ENCODE measurements around the gene TEKT2. TPM values are rescaled to one million over a fixed set of nuclear protein-coding genes. Genes with fewer than 3 reads are reported as not detected.

TEKT2 gene
- total RNA-seq, 1 experiment from 2014 or later: 0.31 TPM

DNA sequence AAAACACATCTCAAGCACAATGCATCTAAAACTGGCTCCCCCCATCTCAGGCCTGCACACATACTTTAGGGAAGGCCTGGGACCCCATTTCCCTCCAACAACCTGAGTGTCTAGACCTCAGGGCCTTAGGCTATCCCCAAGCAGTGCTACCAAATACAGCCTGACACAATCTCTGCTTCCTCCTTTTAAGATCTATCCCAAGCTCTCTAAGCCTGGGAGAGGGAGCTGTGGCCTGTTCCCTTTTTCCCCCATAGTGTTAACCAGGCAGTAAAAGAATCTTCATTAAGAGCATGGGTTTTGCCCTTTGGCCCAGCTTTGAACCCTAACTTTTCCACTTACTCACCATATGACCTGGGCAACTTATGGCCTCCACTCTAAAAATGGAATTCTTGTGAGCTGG is 51.9 kb downstream of the TEKT2 start:
- Mint-ChIP-seq H3K4me1 (ENCODE audit: low read depth, unreplicated experiment) (peaks cover 32% of the 10 kb centered on the region), H3K36me3 (ENCODE audit: insufficient read depth, unreplicated experiment) (peaks cover 37% of the 10 kb centered on the region), H3K27me3 (ENCODE audit: unreplicated experiment) (no peaks in the 10 kb centered on the region), H3K4me3 (ENCODE audit: low read depth, unreplicated experiment) (no peak overlapping the region), H3K9me3 (ENCODE audit: low read depth, unreplicated experiment) (no peaks in the 10 kb centered on the region), H3K27ac (ENCODE audit: unreplicated experiment) (peak overlapping the region; percentile 63)
- DNase-seq: no peak
- BruUV-seq (replicated peaks): no TSS peak
- intact Hi-C loops (cut with micrococcal nuclease; ENCODE audit: unreplicated experiment): no loop called here
- TF ChIP-seq, protein P1, sequence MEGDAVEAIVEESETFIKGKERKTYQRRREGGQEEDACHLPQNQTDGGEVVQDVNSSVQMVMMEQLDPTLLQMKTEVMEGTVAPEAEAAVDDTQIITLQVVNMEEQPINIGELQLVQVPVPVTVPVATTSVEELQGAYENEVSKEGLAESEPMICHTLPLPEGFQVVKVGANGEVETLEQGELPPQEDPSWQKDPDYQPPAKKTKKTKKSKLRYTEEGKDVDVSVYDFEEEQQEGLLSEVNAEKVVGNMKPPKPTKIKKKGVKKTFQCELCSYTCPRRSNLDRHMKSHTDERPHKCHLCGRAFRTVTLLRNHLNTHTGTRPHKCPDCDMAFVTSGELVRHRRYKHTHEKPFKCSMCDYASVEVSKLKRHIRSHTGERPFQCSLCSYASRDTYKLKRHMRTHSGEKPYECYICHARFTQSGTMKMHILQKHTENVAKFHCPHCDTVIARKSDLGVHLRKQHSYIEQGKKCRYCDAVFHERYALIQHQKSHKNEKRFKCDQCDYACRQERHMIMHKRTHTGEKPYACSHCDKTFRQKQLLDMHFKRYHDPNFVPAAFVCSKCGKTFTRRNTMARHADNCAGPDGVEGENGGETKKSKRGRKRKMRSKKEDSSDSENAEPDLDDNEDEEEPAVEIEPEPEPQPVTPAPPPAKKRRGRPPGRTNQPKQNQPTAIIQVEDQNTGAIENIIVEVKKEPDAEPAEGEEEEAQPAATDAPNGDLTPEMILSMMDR (IDR thresholded peaks at IDR 0.05; ENCODE audit: unreplicated experiment): no peak
- CTCF ChIA-PET: interaction anchor here (0.9 to 2.5 kb wide), 8 partner anchors 14 to 215 kb away, joined by 3 to 29 read pairs (median 5); partner anchors contain the start of gene TRAPPC3

GRCh38 chr1:36136535-36136934 is 52.6 kb downstream of the TEKT2 start:
- no TSS peak for BruUV-seq (replicated peaks)
- Mint-ChIP-seq H3K4me3 (ENCODE audit: low read depth, unreplicated experiment) (no peak overlapping the region), H3K9me3 (ENCODE audit: low read depth, unreplicated experiment) (no peaks in the 10 kb centered on the region), H3K36me3 (ENCODE audit: insufficient read depth, unreplicated experiment) (peaks cover 41% of the 10 kb centered on the region), H3K27me3 (ENCODE audit: unreplicated experiment) (no peaks in the 10 kb centered on the region), H3K27ac (ENCODE audit: unreplicated experiment) (peak overlapping the region; percentile 63), H3K4me1 (ENCODE audit: low read depth, unreplicated experiment) (peaks cover 38% of the 10 kb centered on the region)
- CTCF ChIA-PET: no interaction called here
- TF ChIP-seq, protein P1 (IDR thresholded peaks at IDR 0.05; ENCODE audit: unreplicated experiment): no peak
- intact Hi-C loops (cut with micrococcal nuclease; ENCODE audit: unreplicated experiment): no loop called here
- no peak for DNase-seq

- Mint-ChIP-seq H3K36me3 (ENCODE audit: insufficient read depth, unreplicated experiment) (peaks cover 45% of the 10 kb centered on the region), H3K9me3 (ENCODE audit: low read depth, unreplicated experiment) (no peaks in the 10 kb centered on the region), H3K27ac (ENCODE audit: unreplicated experiment) (no peak overlapping the region), H3K4me3 (ENCODE audit: low read depth, unreplicated experiment) (no peak overlapping the region), H3K4me1 (ENCODE audit: low read depth, unreplicated experiment) (peaks cover 38% of the 10 kb centered on the region), H3K27me3 (ENCODE audit: unreplicated experiment) (no peaks in the 10 kb centered on the region)
- CTCF ChIA-PET: no interaction called here
- TF ChIP-seq, protein P1 (IDR thresholded peaks at IDR 0.05; ENCODE audit: unreplicated experiment): no peak
- intact Hi-C loops (cut with micrococcal nuclease; ENCODE audit: unreplicated experiment): no loop called here
- no TSS peak for BruUV-seq (replicated peaks)
- DNase-seq: no peak
Measured at GRCh38 chr1:36137226-36137625, 53.3 kb downstream of the TEKT2 start.

DNA sequence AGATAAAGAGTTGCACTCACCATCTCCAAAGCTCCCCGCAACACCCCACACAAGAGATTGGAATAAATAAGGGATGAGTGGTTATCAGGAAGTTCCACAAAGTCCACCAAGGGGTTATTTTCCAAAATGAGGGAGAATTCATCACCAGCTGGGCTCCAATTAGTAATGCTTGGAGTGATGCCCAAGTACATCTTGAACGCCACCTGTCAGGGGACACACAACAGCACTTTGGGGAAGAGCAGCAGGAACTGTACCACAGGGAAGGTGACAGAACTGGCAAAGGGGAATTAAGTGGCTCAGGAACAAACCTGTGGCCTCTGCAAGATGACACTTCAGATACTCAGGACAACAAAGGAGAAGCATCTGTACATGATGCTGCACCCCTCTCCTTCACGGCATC is 53.9 kb downstream of the TEKT2 start:
- Mint-ChIP-seq H3K4me1 (ENCODE audit: low read depth, unreplicated experiment) (peaks cover 38% of the 10 kb centered on the region), H3K4me3 (ENCODE audit: low read depth, unreplicated experiment) (no peak overlapping the region), H3K36me3 (ENCODE audit: insufficient read depth, unreplicated experiment) (peaks cover 45% of the 10 kb centered on the region), H3K9me3 (ENCODE audit: low read depth, unreplicated experiment) (no peaks in the 10 kb centered on the region), H3K27me3 (ENCODE audit: unreplicated experiment) (no peaks in the 10 kb centered on the region), H3K27ac (ENCODE audit: unreplicated experiment) (no peak overlapping the region)
- TF ChIP-seq, protein P1 (IDR thresholded peaks at IDR 0.05; ENCODE audit: unreplicated experiment): no peak
- CTCF ChIA-PET: no interaction called here
- intact Hi-C loops (cut with micrococcal nuclease; ENCODE audit: unreplicated experiment): no loop called here
- BruUV-seq (replicated peaks): no TSS peak
- DNase-seq: no peak

Other genes with a start within 250 kb of the TEKT2 start
- 30.0 and 34.4 TPM in 2 replicates for gene AGO1, start 200.9 kb upstream of the TEKT2 start, total RNA-seq (2022)
- 28.5 and 29.8 TPM in 2 replicates for gene AGO3, start 153.0 kb upstream of the TEKT2 start, total RNA-seq (2022)
- 26.5 and 32.8 TPM in 2 replicates for gene ADPRS, start 4.8 kb downstream of the TEKT2 start, total RNA-seq (2022)
- gene COL8A2, start 41.1 kb downstream of the TEKT2 start, total RNA-seq (2022): 0.07 TPM in 1 of 2 replicates, not detected in the other
- gene TRAPPC3, start 65.4 kb downstream of the TEKT2 start, total RNA-seq (2022): 70.3 and 71.5 TPM in 2 replicates
- 96.2 and 98.3 TPM in 2 replicates for gene MAP7D1, start 72.1 kb downstream of the TEKT2 start, total RNA-seq (2022)
- gene THRAP3, start 140.3 kb downstream of the TEKT2 start, total RNA-seq (2022): 97.5 and 99.4 TPM in 2 replicates
- 12.1 and 13.2 TPM in 2 replicates for gene SH3D21, start 222.3 kb downstream of the TEKT2 start, total RNA-seq (2022)
- 10.1 and 11.2 TPM in 2 replicates for gene EVA1B, start 239.6 kb downstream of the TEKT2 start, total RNA-seq (2022)

All from Calu3 (cell line).